DMS 273 (cell line): Measurements from ENCODE around the gene TMEM135.
"Not testable (repeated sequence)": the region's sequence is repeated elsewhere in the genome, so short reads cannot be mapped to it uniquely, and the experiment has no call there.

ENCODE experiments used
- DNase-seq: peaks from one replicate; lab custom pipeline; 2025; ENCODE audit not compliant: unreplicated experiment; lab: John Stamatoyannopoulos, UW

Gene TMEM135

DNA sequence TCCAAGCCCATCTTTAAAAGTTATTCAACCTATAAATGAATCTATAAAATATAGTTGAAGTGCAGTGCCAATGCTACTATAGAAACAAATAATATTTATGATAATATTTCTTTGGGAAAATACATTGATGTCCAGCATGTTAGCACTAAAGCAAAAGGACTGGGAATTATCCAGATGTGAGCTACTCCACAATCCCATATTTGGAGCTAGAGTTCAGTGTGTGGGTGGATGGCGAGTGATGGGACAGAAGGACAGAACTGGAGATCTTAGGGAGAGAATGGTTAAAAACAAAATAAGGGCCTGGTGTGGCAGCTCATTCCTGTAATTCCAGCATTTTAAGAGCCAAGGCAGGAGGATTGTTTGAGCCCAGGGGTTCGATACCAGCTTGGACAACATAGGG is 216.8 kb downstream of the TMEM135 start:
- DNase-seq: peak; percentile 0

GRCh38 chr11:87255589-87255988 is 217.9 kb downstream of the TMEM135 start:
- DNase-seq: no peak

DNA sequence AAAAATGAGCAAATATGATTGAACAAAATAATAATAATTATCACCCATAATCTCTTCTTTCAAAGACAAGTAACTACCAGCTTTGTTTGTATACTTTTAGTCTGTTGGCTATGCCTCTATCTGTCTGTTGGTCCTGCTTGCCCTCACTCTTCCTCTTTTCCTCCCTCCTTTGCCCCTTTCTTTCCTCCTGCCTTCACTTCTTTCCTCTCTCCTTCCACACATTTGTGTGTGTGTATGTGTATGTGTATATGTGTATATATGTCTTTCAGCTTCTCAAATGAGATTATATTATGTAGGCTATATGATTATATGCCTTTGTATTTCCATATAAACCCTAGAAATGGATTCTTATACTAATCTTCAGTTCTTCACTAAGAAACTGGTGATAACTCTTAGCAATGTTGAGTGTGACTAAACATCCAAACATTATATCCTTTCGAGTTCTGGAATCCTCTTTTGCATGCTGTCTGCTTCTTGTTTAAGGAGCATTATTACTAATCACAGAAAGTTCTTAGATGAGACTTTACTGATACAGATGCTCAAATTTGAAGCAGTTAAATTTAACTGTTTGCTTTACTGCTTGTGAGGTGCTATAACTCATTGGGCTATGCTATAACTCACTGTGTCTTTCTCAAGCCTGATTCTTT is 219.1 kb downstream of the TMEM135 start:
- DNase-seq: no peak

GRCh38 chr11:87258171-87258833 is 220.6 kb downstream of the TMEM135 start:
- no peak for DNase-seq

- no peak for DNase-seq
These were observed 222.0 kb downstream of the TMEM135 start for GRCh38 chr11:87259736-87260135.

DNA sequence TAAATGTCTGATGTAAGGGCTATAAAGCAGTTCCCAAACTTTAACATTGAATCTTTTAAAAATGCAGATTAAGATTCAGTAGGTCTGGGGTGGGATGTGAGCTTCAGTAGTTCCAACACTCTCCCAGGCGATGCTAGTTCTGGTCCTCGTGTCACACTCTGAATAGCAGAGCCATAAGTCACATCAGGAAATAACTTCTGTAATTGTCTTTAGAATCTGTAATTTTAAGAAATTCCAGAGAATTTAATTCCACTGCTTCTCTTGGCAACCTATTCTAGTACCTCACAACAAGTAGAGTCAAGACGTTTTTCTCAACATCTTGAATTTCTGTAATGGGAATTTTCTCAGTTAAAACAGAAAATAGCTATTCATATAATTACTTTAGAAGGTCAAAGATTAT is 223.1 kb downstream of the TMEM135 start:
- no peak for DNase-seq

- DNase-seq: no peak
These were observed 225.6 kb downstream of the TMEM135 start for GRCh38 chr11:87263264-87263838.

DNA sequence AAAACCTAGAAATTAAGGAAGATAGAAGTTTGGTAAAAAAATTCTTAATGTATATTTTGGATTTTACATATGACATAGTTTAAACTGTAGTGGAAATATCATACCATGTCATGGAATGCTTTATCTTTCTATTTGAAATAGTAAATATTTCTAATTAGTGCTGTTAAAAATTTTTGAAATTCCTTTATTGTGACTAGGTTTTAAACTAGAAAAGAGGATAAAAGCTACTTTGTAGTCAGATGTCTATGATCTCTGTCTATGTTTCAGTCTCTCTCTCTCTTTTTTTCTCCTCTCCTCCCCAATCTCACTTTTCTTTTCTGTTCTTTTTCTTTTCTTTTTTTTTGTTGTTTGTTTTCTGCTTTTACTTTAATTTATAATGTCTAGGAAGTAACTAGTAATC is 226.2 kb downstream of the TMEM135 start:
- no peak for DNase-seq

DNA sequence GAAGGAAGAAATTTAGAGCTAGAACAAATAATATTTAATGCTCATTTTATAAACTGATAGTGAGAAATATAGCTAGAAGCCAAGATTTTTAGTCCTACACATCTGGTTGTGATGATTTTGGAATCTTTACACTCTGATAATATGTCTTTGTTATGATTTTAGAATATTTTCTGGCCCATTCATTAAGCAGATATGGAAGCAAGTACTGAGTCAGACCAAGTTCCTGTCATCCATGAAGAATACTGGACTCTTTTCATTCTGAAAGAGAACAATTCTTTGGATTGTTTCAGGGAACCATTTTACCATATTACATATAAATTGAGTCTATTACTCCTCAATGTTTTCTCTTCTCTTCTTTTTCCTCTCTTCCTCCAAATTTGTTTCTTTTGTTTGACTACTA is 227.4 kb downstream of the TMEM135 start:
- DNase-seq: no peak

GRCh38 chr11:87265979-87266378 is 228.2 kb downstream of the TMEM135 start:
- no peak for DNase-seq

GRCh38 chr11:87266751-87267150 is 229.0 kb downstream of the TMEM135 start:
- no peak for DNase-seq

- DNase-seq: not testable (repeated sequence)
These were observed 234.2 kb downstream of the TMEM135 start for GRCh38 chr11:87271951-87272350.

DNA sequence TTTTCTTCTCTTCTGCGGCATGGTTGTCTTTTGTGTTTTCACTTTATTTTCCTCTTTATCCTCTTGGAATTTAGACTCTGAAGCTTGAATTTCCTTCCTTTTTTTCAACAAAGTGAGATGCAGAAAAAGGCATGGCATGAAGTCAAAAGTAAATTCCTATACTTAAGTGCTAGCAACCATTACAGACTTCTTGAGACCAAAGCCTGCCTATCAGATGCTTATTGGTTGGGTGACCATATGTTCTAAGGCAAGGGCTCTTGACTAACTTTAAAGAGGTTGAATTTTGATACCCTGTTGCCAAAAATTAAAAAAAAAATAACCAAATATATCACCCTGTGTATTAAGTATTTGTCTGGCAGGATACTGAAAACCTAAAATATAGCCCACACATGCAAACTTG is 237.4 kb downstream of the TMEM135 start:
- DNase-seq: no peak

GRCh38 chr11:87280143-87280542 is 242.4 kb downstream of the TMEM135 start:
- no peak for DNase-seq

DNA sequence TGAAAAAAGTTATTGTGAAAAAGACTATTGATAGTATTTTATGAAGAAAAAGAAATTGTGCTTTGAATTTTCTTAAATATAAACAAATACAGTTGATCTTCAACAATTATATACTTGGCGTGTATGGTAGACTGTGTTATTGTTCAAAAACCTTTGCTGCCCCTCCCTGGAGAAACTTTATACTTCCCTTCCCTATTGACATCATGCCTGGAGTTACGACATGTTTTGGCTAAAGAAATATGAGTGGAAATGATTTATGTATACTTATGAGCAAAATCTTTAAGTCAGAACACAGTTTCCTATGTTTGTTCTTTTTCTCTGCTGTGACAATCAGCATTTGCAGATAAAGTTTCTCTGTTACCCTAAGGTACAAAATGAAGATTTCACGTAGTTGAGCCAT is 243.8 kb downstream of the TMEM135 start:
- no peak for DNase-seq

DNA sequence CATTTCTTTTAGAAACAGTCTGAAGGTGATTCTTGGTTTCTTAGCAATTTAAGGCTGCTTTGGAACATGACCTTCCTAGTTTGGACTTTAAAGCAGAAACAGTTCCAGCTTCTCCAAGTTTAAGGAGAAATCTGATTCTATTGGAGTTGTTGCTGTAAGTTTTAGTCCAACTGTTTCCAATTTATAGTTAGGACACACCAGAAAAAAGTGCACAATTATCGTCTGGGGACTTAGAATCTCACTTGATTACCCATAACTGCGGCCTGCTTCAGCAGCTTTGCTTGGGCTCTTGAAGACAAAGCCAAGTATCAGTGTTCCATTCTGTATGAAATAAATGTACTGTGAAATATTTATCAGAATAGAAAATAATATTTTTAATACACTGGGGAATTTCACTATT is 246.6 kb downstream of the TMEM135 start:
- DNase-seq: no peak

- DNase-seq: not testable (repeated sequence)
These were observed 247.9 kb downstream of the TMEM135 start for GRCh38 chr11:87285674-87286073.

DNA sequence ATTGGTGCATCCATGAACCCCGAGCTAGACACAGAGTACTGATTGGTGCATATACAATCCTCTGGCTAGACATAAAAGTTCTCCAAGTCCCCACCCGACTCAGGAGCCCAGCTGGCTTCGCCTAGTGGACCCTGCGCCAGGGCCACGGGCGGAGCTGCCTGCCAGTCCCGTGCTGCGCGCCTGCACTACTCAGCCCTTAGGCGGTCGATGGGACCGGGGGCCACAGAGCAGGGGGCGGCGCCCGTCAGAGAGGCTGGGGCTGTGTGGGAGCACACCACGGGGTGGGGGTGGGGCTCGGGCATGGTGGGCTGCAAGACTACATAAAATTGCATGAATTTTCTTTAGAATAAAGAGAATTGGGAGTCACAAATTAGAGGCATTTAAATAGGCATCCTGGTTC is 248.6 kb downstream of the TMEM135 start:
- DNase-seq: no peak

- peak; percentile 73 for DNase-seq
These were observed 252.7 kb downstream of the TMEM135 start for GRCh38 chr11:87290304-87290922.

DNA sequence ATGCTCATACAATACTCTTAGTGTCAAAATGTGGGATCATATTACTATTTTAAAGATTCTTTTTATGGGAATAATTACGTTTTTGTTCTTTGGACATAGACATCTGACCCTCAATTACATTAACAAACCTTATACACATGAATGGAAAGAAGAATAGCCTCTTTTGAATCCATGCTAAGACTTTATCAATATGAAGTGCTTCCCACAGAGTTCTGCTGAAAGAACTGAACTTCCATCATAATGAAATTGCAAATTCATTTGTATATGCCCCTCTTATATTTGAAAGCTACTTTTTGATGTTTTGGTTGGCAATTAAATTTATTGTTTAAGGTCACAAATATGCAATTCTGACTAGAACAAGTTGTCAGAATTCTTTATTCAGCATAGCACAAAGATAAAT is 254.9 kb downstream of the TMEM135 start:
- DNase-seq: no peak

- peak; percentile 65 for DNase-seq
These were observed 257.5 kb downstream of the TMEM135 start for GRCh38 chr11:87295237-87295636.

DNA sequence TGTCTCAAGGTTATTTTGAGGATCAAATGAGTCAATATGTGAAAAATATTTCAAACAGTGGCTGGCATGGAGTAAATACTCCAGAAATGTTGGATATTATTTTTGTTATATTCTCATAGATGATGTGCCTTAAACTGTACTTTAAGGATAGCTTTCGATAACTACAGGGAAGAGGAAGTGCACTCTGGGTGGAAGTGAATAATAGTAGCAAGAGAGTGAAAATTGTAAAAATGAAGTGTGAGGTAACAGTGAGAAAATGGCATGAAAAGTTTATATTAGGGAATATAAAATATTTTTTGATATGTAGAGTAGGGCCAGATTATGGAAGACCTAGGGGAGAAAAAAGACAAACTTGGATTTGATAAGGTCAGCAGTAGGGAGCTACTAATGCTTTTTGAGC is 258.9 kb downstream of the TMEM135 start:
- DNase-seq: no peak
